OCI-LY7 (cell line): ENCODE measurements around the gene AIM2.

Experiments
- CTCF ChIP-seq: fragments of 200-600 bp; sonication (generic); conservative IDR thresholded peaks from 2 replicates; pipeline ENCODE4 v1.5.1; 2014; ENCODE audit warnings: mild to moderate bottlenecking, antibody characterized with exemption, low read length, moderate library complexity, mixed read lengths
- EZH2phosphoT487 ChIP-seq: fragments of 200-600 bp; sonication (generic); IDR thresholded peaks from 2 replicates; pipeline ENCODE4 v1.6.1; 2018; ENCODE audit warnings: low read depth, borderline replicate concordance, mild to moderate bottlenecking, mixed run types, antibody characterized with exemption, low read length, moderate library complexity, mixed read lengths

GRCh38 chr1:159071970-159072582 is 4.5 kb downstream of the AIM2 start:
- TF ChIP-seq CTCF, result peak; percentile 92
- no peak for TF ChIP-seq EZH2phosphoT487
